Stimulated activated CD4-positive, alpha-beta T cell treated with anti-CD3 and anti-CD28 coated beads, Interleukin-4, amount 100 ng/mL, for 4 hours (primary cell): ENCODE measurements around the gene PCDHB14.
"Not testable (repeated sequence)": the region's sequence is repeated elsewhere in the genome, so short reads cannot be mapped to it uniquely, and the experiment has no call there.

Experiments used
- DNase-seq, 2 experiments: peaks; one replicate each; pipeline ENCODE4 v3.0.0-alpha.2; 2020

The PCDHB14 gene

DNA sequence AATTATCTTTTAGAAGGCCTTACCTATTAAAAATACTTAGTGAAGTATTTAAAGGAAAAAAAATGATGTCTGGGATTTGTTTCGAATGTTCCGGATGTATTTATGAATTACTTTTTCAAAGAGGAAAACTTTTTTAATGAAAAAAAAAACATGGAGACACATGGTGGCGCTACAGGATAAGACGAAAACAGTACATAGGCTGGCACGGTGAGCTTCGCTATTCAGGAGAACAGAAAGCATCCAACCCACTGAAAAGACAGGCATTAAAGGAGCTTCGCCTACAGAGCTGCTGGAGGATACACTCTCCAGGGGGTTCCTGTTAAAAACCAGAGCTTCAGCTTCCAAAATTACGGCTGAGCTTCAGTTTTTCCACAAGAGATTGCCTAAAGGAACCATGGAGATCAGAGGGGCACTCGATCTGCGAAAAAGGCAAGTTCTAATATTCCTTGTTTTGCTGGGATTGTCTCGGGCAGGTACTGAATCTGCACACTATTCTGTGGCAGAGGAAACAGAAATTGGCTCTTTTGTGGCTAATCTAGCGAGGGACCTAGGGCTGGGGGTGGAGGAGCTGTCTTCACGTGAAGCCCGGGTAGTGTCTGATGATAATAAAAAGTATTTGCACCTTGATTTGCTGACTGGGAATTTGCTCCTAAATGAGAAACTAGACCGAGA lies at the start of gene PCDHB14:
PCDHB14 (plus strand) TSS at position 232 of the 672 bp plus-strand sequence; CDS start at position 395, 163 bp downstream.
- no peak for DNase-seq

DNA sequence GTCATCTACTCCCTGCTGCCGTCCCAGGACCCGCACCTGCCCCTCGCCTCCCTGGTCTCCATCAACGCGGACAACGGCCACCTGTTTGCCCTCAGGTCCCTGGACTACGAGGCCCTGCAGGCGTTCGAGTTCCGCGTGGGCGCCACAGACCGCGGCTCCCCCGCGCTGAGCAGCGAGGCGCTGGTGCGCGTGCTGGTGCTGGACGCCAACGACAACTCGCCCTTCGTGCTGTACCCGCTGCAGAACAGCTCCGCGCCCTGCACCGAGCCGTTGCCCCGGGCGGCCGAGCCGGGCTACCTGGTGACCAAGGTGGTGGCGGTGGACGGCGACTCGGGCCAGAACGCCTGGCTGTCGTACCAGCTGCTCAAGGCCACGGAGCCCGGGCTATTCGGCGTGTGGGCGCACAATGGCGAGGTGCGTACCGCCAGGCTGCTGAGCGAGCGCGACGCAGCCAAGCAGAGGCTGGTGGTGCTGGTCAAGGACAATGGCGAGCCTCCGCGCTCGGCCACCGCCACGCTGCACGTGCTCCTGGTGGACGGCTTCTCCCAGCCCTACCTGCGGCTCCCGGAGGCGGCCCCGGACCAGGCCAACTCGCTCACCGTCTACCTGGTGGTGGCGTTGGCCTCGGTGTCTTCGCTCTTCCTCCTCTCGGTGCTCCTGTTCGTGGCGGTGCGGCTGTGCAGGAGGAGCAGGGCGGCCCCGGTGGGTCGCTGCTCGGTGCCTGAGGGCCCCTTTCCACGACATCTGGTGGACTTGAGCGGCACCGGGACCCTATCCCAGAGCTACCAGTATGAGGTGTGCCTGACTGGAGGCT lies 48.6 kb upstream of the PCDHB14 start:
- not testable (repeated sequence) for DNase-seq

DNA sequence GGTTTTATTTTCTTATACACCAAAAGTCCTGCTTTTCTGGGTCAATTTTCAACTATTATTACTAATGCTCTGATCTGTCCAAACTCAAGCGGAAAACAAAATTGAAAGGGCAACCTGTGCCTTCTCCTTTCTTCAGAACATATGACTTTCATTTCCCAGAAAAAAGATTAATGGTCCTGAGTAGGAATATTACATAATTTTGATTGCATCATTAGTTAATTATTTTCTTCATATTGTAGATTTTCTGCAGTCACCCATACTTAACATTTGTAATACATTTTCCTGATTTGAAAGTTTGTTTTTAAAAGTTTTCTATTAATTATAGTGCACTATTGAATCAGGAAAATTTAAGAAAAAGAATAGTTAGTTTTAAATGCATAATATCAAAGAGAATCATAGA lies 47.2 kb upstream of the PCDHB14 start:
- DNase-seq: no peak

GRCh38 chr5:141177577-141178191 lies 45.5 kb upstream of the PCDHB14 start, which contains the start of gene PCDHB8:
TSS of gene PCDHB8 (plus strand) at chr5:141177790. CDS start at chr5:141178035, 245 bp downstream.
- not testable (repeated sequence) for DNase-seq

- not testable (repeated sequence) for DNase-seq
Measured at GRCh38 chr5:141179371-141179770, 43.8 kb upstream of the PCDHB14 start.

DNA sequence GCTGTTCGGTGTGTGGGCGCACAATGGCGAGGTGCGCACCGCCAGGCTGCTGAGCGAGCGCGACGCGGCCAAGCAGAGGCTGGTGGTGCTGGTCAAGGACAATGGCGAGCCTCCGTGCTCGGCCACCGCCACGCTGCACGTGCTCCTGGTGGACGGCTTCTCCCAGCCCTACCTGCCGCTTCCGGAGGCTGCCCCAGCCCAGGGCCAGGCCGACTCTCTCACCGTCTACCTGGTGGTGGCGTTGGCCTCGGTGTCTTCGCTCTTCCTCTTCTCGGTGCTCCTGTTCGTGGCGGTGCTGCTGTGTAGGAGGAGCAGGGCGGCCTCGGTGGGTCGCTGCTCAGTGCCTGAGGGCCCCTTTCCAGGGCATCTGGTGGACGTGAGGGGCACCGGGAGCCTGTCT lies 43.3 kb upstream of the PCDHB14 start:
- not testable (repeated sequence) for DNase-seq

DNA sequence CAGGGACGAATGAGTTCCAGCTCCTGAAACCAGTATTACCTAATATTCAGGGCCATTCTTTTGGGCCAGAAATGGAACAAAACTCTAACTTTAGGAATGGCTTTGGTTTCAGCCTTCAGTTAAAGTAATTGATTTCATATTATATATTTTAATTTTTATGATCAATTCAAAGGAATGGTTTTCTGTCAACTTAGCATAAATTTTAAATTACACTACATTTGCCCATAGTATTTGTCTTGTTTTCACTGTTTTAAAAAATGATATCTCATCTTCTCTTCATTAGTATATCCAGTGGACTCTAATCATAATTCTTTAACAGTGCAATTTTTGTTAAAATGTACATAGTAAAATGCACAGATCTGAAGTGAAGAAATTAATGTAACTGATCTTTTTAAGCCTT lies 42.8 kb upstream of the PCDHB14 start:
- DNase-seq: no peak

DNA sequence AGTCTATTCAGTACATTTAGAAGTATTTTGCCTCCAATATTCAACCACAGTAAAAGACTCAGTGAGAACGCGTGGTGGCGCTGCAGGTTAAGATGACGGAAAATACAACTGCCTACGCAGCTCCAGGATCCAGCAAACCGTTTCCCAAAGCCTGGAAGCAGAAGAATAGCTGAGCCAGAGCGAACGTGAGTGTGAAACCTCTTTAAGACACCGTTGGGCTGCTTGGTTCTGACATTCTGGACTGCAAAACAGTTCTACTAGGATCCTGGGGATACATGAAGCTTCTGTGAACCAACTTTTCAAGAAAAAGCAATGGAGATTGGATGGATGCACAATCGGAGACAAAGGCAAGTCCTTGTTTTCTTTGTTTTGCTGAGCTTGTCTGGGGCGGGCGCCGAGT lies 40.9 kb upstream of the PCDHB14 start, which contains the start of gene PCDHB16:
PCDHB16 (plus strand) TSS at position 140 of the 400 bp plus-strand sequence; CDS start at position 313, 173 bp downstream.
- DNase-seq: no peak

DNA sequence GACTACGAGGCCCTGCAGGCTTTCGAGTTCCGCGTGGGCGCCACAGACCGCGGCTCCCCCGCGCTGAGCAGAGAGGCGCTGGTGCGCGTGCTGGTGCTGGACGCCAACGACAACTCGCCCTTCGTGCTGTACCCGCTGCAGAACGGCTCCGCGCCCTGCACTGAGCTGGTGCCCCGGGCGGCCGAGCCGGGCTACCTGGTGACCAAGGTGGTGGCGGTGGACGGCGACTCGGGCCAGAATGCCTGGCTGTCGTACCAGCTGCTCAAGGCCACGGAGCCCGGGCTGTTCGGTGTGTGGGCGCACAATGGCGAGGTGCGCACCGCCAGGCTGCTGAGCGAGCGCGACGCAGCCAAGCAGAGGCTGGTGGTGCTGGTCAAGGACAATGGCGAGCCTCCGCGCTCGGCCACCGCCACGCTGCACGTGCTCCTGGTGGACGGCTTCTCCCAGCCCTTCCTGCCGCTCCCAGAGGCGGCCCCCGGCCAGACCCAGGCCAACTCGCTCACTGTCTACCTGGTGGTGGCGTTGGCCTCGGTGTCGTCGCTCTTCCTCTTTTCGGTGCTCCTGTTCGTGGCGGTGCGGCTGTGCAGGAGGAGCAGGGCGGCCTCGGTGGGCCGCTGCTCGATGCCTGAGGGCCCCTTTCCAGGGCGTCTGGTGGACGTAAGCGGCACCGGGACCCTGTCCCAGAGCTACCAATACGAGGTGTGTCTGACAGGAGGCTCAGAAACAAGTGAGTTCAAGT lies 38.9 kb upstream of the PCDHB14 start:
- not testable (repeated sequence) for DNase-seq

DNA sequence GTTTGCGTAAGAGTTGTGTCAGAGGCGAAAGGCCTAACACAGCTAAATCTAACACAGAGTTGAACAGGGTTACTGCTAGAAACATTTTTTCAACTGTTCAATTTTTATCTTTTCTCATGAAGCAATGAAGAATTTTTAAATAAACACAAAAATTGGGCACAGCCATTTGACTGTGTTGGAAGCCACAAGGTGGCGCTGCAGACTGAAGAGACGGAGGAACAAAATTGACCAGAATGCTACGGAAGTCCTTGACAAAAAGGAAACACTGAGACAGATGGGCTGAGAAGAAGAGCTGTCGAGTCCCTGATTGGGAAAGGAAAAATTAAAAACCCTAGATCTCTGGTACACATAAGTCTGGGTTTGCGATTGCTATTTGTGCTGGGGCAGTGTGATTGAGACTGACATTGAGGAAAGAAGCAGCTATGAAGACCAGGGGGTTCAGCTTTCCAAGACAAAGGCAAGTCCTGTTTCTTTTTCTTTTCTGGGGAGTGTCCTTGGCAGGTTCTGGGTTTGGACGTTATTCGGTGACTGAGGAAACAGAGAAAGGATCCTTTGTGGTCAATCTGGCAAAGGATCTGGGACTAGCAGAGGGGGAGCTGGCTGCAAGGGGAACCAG lies 36.1 kb upstream of the PCDHB14 start, which contains the start of gene PCDHB9:
PCDHB9 (plus strand) TSS at position 265 of the 616 bp plus-strand sequence; CDS start at position 423, 158 bp downstream.
- peak in 1 of 2 experiments; percentile 12 for DNase-seq

- DNase-seq: not testable (repeated sequence)
Measured at GRCh38 chr5:141188682-141189081, 34.5 kb upstream of the PCDHB14 start.

GRCh38 chr5:141189131-141189530 lies 34.0 kb upstream of the PCDHB14 start:
- not testable (repeated sequence) for DNase-seq

DNA sequence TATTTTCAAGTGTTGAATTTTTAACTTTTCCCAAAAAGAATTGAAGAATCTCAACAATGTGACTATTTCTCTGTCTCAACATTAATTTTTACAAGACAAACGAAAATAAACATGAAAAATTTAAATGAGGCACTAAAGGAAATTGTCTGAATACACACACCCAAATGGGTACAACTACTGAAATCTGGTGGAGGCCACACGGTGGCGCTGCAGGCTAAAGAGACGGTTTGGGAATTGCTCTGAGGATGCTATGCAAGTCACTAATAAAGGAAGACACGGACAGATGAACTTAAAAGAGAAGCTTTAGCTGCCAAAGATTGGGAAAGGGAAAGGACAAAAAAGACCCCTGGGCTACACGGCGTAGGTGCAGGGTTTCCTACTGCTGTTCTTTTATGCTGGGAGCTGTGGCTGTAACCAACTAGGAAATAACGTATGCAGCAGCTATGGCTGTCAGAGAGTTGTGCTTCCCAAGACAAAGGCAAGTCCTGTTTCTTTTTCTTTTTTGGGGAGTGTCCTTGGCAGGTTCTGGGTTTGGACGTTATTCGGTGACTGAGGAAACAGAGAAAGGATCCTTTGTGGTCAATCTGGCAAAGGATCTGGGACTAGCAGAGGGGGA lies 30.9 kb upstream of the PCDHB14 start, which contains the start of gene PCDHB10:
PCDHB10 (plus strand) TSS at position 244 of the 616 bp plus-strand sequence; CDS start at position 444, 200 bp downstream.
- DNase-seq: peak in 1 of 2 experiments; percentile 4

DNA sequence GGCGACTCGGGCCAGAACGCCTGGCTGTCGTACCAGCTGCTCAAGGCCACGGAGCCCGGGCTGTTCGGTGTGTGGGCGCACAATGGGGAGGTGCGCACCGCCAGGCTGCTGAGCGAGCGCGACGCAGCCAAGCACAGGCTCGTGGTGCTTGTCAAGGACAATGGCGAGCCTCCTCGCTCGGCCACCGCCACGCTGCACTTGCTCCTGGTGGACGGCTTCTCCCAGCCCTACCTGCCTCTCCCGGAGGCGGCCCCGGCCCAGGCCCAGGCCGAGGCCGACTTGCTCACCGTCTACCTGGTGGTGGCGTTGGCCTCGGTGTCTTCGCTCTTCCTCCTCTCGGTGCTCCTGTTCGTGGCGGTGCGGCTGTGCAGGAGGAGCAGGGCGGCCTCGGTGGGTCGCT lies 28.8 kb upstream of the PCDHB14 start:
- not testable (repeated sequence) for DNase-seq

DNA sequence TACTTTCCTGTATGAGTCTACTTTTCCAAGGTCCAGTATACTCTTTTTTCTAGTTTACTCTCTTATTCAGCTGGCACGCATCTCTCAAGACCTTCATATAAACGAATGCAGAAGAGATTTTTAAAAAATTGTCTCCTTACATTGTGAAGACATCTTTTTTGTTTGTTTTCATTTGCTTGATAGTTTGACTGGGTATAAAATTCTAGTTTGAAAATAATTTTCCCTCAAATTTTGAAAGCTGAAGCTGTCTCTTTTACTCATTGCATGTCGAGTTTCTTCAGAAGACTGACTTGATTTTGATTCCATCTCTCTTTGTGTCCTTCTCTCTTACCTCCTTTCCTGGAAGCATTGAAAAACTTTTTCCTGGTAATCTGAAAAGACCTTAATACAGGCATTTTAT lies 26.8 kb upstream of the PCDHB14 start:
- no peak for DNase-seq

DNA sequence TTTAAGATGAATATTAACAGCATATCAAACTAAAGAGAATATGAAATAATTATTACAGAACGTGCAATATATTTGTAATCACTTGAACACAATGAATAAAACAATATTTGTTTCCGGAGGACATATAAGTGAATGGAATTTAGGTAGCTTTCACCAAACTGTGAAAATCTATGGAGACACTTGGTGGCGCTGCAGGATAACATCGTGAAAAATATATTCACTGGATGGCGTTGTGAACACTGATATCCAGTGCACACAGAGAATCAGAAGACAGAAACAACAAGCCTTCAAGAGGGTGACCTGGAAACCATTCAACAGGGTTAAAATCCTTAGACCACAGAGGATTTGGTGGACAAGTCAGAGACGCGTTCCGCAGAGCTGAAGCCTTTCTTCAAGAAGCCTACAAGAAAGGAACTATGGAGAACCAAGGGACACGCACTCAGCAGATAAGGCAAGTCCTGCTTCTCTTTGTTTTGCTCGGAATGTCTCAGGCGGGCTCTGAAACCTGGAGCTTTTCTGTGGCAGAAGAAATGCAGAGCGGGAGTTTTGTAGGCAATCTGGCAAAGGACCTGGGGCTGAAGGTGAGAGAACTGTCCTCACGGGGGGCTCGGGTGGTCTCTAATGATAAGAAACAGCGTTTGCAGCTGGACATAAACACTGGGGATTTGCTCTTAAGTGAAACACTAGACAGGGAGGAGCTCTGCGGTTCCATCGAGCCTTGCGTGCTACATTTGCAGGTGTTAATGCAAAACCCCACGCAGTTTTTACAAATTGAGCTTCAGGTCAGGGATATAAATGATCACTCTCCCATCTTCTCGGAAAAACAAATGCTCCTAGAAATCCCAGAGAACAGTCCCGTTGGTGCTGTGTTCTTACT lies 23.5 kb upstream of the PCDHB14 start, which contains the start of gene PCDHB11:
PCDHB11 (plus strand) TSS at position 269 of the 877 bp plus-strand sequence; CDS start at position 417, 148 bp downstream.
- DNase-seq: no peak

DNA sequence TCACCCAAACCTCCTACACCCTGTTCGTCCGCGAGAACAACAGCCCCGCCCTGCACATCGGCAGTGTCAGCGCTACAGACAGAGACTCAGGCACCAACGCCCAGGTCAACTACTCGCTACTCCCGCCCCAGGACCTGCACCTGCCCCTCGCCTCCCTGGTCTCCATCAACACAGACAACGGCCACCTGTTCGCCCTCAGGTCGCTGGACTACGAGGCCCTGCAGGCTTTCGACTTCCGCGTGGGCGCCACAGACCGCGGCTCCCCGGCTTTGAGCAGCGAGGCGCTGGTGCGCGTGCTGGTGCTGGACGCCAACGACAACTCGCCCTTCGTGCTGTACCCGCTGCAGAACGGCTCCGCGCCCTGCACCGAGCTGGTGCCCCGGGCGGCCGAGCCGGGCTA lies 22.0 kb upstream of the PCDHB14 start:
- not testable (repeated sequence) for DNase-seq

- DNase-seq: not testable (repeated sequence)
Measured at GRCh38 chr5:141201646-141202045, 21.5 kb upstream of the PCDHB14 start.

DNA sequence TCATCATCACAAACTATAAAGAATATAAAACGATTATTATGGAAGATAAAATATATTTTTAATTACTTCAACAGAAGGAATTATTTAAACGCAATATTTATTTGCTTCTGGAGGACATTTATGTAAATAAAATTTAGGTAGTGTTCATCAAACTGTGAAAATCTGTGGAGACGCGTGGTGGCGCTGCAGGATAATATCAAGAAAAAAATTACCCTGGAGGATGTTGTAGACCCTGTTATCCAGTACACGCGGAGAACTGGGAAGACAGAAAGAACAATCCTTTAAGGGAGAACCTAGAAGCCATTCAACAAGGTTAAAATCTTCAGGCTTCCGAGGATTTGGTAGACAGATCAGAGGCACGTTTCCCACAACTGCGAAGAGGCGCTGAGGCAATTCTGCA lies 14.7 kb upstream of the PCDHB14 start, which contains the start of gene PCDHB12:
PCDHB12 (plus strand) TSS at position 242 of the 400 bp plus-strand sequence. CDS start 189 bp downstream, outside the sequence.
- no peak for DNase-seq

- DNase-seq: not testable (repeated sequence)
Measured at GRCh38 chr5:141210281-141210680, 12.9 kb upstream of the PCDHB14 start.
